Stimulated activated CD4-positive, alpha-beta T cell treated with anti-CD3 and anti-CD28 coated beads, Interleukin-4, amount 100 ng/mL, for 24 hours (primary cell): Measurements from ENCODE around the gene HIVEP2.
A peak's percentile ranks its signal among the peaks of the same experiment; 100 is the strongest.

Experiments used
- DNase-seq: peaks from one replicate; pipeline ENCODE4 v3.0.0-alpha.2; 2020

Gene HIVEP2

DNA sequence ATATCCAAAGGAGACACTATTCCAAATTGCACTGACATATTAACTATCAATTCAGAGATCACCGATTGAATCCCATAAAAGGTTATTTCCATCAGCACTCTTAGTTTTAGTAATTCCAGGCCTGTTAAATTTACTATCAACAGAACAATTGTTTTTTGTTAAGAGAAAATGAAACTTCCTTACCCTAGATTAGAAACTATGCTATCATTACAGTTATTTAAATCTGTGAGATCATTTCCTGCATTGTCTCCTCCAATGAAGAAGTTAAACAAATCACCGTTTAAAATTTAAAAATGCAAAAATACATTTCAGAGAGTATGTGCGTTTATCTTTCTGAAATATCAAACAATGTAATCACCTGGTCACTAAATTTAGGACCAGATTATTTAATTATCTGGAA lies 57.5 kb downstream of the HIVEP2 start:
- no peak for DNase-seq

- DNase-seq, result no peak
Measured at GRCh38 chr6:142886431-142887170, 58.4 kb downstream of the HIVEP2 start.

DNA sequence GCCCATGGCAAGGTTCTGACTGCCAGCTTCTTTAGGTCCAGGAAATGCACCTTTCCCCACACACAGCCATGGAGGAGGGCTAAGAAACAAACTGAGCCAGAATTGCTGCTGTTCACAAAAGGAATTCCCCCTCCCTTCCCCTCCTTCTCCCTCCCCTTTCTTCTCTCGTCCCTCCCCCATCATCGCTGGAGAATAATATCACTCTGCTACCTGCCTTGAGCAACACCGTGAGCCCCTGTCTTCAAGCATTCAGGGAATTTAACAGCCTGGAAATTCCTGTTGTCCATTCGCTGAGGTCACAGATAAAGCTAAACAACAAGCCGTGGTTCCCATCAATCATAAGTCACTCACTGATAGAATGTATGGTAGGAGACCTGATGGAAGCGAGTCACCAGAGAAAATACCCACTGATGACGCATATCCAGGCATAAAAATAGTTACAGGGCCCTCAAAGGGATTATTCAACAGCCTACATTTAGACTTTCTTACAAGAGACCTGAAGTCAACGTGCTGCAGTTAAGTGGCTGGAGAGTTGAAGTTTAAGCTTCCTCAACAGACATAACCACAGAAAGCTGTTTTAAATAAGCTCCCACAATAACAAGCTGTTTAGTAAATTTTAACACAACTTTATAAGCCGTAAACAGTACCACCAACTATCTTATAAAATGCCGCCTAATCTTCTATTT lies 59.7 kb downstream of the HIVEP2 start:
- DNase-seq, result peak; percentile 62

DNA sequence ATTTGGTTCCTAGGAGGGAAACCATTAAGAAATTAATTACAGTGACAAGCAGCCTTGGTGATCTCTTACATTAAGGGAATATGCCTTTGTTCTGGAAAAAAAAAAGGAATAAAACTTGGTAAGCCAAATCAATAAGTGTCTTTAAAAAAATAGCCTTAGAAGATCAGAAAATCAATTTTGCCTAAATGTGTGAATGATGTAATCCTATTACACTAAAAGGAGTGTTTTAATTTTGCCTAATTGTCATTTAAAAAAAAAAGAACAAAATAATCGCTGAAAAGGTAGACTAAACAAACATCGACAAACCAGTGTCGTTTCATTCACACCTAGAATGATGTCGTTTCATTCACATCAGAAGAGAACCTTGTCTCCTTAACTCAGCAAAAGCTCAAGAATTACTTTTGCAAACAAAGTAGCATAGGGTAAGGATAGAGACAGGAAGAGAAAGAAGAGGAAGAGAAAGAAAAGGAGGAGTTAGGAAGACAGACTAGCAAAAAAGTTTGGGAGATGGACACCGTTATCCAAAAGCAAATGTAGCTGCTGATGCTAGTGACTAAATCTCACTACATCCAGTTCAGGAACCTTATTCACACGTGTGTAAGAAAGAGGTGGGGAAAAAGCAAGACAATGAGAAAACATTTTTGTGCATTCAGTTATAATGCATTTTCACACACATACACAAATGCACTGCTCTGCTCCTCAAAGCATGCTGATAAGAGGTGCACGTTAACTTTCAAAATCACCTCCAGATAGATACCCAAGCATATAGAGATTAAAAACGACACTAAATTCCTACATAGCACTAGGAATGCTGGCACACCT lies 60.6 kb downstream of the HIVEP2 start:
- DNase-seq, result no peak

- DNase-seq, result no peak
Measured at GRCh38 chr6:142883011-142883410, 62.0 kb downstream of the HIVEP2 start.

DNA sequence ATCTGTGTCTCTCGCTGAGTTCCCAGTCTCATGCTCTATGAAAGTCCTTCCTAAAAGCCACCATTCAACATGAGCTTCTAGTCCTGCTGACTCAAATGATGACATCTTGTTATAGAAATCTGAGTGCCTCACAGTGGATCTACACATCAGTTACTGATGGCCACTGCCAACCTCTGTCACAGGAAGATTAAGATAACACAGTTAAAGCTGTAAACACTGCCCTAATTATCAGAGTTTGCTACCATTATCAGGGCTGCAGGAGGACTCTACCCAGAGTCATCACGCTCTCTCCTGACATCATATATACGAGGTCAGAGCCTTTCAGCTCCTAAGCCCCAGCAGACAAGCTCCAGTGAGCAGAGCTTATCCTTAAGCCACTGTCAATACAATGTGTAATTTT lies 63.2 kb downstream of the HIVEP2 start:
- DNase-seq, result no peak

- no peak for DNase-seq
Measured at GRCh38 chr6:142881290-142881689, 63.7 kb downstream of the HIVEP2 start.

GRCh38 chr6:142880201-142880600 lies 64.8 kb downstream of the HIVEP2 start:
- DNase-seq, result no peak

- DNase-seq, result no peak
Measured at GRCh38 chr6:142879527-142879926, 65.4 kb downstream of the HIVEP2 start.

DNA sequence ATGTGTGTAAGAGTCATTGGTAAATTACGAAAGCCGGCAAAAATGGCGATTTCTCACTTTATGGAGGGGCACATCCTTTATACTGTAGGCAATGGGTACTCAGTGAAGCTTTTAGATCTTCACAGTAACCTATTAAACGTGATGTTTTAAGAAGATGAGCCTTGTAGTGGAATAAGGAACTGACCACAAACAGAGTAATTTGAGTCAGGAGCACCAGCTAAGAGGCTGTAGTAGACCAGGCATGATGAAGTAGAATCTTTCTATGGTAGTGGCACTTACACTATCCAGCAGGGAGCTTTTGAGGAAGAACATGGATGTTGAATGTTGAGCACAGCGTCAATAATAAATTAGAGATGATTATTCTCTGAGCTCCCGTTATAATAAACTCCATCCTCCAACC lies 65.9 kb downstream of the HIVEP2 start:
- DNase-seq, result no peak

- DNase-seq, result no peak
Measured at GRCh38 chr6:142878407-142878806, 66.6 kb downstream of the HIVEP2 start.

GRCh38 chr6:142874676-142875075 lies 70.3 kb downstream of the HIVEP2 start:
- DNase-seq, result no peak

DNA sequence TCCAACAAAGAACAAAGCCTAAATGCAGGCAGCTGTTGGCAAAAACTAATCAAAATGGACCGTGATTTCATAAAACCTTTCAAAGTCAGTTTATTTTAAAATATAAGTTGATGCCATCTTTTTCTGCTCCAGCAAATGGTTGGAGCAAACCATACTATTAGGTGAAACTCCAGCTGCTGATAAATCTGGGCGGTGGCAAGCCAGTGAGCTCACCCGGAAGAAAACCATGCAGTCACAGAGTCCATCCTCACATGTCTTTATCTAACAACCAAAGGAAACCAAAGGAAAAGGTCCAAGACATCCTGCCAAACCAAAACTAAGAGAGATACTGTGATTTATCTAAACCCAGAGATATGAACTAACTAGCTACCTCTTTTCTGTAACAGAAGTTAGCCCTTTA lies 72.6 kb downstream of the HIVEP2 start:
- DNase-seq, result no peak

DNA sequence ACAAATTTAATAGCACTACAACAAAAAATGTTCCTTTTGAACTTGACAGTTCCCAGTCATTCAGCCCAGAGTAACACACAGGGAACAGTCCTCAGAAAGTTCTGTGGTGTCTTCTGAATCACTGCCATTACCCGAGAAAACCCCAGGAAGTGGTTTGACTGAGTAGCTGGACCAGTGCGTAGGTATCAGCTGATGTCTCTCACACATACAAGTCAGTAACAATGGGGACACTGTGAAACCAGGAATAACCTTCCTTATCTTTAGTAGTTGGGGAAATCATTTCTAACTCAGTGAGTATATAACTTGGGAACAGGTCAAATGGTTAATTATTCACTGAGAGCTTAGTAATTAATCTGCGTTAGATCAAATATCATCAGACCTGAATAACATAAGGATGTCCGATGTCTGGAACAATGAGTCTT lies 73.1 kb downstream of the HIVEP2 start:
- DNase-seq, result peak; percentile 72

- no peak for DNase-seq
Measured at GRCh38 chr6:142870787-142871415, 74.1 kb downstream of the HIVEP2 start.

- DNase-seq, result no peak
Measured at GRCh38 chr6:142868917-142869316, 76.1 kb downstream of the HIVEP2 start.

DNA sequence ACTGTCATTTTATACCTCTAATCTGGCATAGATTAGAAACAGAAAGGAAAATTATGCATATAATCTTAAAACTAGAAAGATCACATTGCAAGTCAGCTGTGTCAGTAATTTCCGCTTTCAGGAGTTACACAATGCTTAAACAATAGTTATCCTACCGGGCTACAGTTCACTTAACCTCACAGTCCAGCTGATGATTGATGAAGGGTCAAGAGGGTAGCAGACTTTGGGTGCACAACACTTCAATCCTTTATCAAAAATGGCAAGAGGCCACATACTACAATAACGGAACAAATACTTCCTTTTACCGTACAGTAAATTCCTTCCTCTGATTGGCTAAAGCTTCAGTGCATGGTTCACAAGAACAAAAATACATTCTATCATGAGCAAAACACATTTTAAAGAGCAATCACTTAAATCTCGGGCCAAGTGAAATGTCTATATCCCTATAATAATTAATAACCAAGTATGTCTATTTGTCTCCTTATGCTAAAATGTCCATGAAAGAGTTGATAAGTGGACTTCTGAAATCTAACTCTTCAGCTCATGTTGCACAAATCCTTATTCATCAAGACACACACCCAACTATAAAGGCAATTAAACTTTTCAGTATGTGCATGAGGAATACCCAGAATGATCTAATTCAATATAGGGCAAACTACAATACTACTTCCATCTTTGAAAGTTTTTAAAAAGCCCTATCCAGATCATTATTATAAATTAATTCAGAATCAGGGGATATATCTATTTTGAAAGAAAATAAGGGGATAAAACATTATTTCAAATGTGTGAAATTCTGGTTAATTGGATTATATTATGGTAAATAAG lies 76.8 kb downstream of the HIVEP2 start:
- DNase-seq, result no peak

GRCh38 chr6:142867355-142867801 lies 77.6 kb downstream of the HIVEP2 start:
- no peak for DNase-seq

DNA sequence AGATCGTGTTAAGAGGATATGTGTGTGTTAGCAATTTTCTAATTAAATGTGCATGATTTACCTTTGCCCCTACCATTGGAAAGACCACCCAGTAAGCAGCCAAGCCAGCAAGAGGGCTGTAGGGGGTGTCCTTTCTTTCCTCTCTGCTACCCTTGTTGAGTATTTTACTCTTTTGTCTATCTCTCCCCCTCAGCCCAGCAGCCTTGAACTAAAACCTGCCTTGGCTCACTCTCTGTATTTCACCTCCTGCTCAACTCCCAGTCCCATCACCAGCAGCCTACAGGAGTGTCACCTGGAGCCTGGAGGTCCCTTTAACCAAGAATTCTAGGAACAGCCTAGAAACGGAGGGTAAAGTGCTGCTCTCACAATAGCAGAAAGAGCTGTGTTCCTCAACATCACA lies 81.0 kb downstream of the HIVEP2 start:
- no peak for DNase-seq

DNA sequence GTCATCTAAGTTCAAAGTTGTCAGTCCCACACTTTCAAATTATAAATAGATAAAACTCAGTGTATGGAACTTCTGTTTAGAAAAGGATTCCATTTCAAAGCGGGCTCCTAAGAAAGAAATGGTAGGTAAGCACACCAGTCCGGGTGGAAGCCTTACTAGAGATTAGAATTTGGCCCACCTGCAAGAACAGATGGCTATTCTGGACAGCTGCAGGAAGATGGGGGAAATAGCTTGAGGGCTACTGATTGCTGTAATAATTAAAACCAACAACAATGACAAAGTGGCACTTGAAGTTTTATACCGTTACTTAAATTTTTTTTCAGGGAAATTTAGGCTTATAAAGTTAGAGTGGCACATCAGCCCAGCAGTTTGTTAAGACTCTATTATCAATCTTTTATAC lies 83.3 kb downstream of the HIVEP2 start:
- no peak for DNase-seq

GRCh38 chr6:142860498-142860897 lies 84.5 kb downstream of the HIVEP2 start:
- no peak for DNase-seq
